IPS-18a (cell line): ENCODE results near the gene MYL4.
"Not testable (repeated sequence)": the region's sequence is repeated elsewhere in the genome, so short reads cannot be mapped to it uniquely, and the experiment has no call there.

Experiments used
- H3K27ac ChIP-seq: one replicate; pipeline ENCODE4 v1.5.1; 2013; ENCODE audit warnings: low read length
- H3K27me3 ChIP-seq: one replicate; pipeline ENCODE4 v1.6.1; 2013; ENCODE audit warnings: mild to moderate bottlenecking, low read length; ENCODE audit not compliant: control insufficient read depth, insufficient read depth
- H3K36me3 ChIP-seq: one replicate; pipeline ENCODE4 v1.6.1; 2013; ENCODE audit warnings: low read depth, low read length; ENCODE audit not compliant: control insufficient read depth
- H3K4me1 ChIP-seq: one replicate; pipeline ENCODE4 v1.6.1; 2013; ENCODE audit warnings: low read depth, low read length; ENCODE audit not compliant: control insufficient read depth
- H3K4me3 ChIP-seq: one replicate; pipeline ENCODE4 v1.5.1; 2013; ENCODE audit warnings: low read length
- H3K9ac ChIP-seq: one replicate; pipeline ENCODE4 v1.6.1; 2013; ENCODE audit warnings: mild to moderate bottlenecking, low read length, moderate library complexity
- H3K9me3 ChIP-seq: one replicate; pipeline ENCODE4 v1.6.1; 2013; ENCODE audit warnings: low read depth, low read length; ENCODE audit not compliant: control insufficient read depth

MYL4 gene

GRCh38 chr17:47224077-47224476, 14.9 kb downstream of the MYL4 start:
- H3K9ac ChIP-seq, H3K27ac ChIP-seq, H3K9me3 ChIP-seq, H3K27me3 ChIP-seq, H3K36me3 ChIP-seq, H3K4me3 ChIP-seq: not testable (repeated sequence)
- H3K4me1 ChIP-seq: peaks cover 11% of the 10 kb centered on the region

GRCh38 chr17:47224966-47225365, 15.8 kb downstream of the MYL4 start:
- H3K4me3 ChIP-seq: no peak overlapping the region
- H3K4me1 ChIP-seq: peaks cover 11% of the 10 kb centered on the region
- no peak overlapping the region for H3K9ac ChIP-seq
- H3K9me3 ChIP-seq: no peaks in the 10 kb centered on the region
- H3K27me3 ChIP-seq: peaks cover under 1% of the 10 kb centered on the region
- H3K36me3 ChIP-seq: no peaks in the 10 kb centered on the region
- no peak overlapping the region for H3K27ac ChIP-seq

- no peak overlapping the region for H3K9ac ChIP-seq
- no peak overlapping the region for H3K27ac ChIP-seq
- H3K9me3 ChIP-seq: no peaks in the 10 kb centered on the region
- H3K36me3 ChIP-seq: no peaks in the 10 kb centered on the region
- no peak overlapping the region for H3K4me3 ChIP-seq
- peaks cover 9% of the 10 kb centered on the region for H3K4me1 ChIP-seq
- H3K27me3 ChIP-seq: peaks cover 5% of the 10 kb centered on the region
Measured at GRCh38 chr17:47225436-47225858, 16.3 kb downstream of the MYL4 start.

- Histone ChIP-seq H3K4me3 (no peak overlapping the region), H3K9ac (no peak overlapping the region), H3K9me3 (no peaks in the 10 kb centered on the region), H3K4me1 (peaks cover 2% of the 10 kb centered on the region), H3K36me3 (no peaks in the 10 kb centered on the region), H3K27ac (no peak overlapping the region), H3K27me3 (peaks cover 5% of the 10 kb centered on the region)
Measured at GRCh38 chr17:47225911-47226688, 17.0 kb downstream of the MYL4 start.

GRCh38 chr17:47227862-47228261, 18.7 kb downstream of the MYL4 start:
- Histone ChIP-seq H3K9me3 (no peaks in the 10 kb centered on the region), H3K27ac (no peak overlapping the region), H3K27me3 (peaks cover 5% of the 10 kb centered on the region), H3K36me3 (no peaks in the 10 kb centered on the region), H3K4me3 (no peak overlapping the region), H3K4me1 (no peaks in the 10 kb centered on the region), H3K9ac (no peak overlapping the region)

GRCh38 chr17:47229535-47230443, 20.6 kb downstream of the MYL4 start:
- no peak overlapping the region for H3K4me3 ChIP-seq
- H3K9ac ChIP-seq: no peak overlapping the region
- H3K36me3 ChIP-seq: no peaks in the 10 kb centered on the region

GRCh38 chr17:47230864-47231263, 21.7 kb downstream of the MYL4 start:
- Histone ChIP-seq H3K4me1 (no peaks in the 10 kb centered on the region), H3K36me3 (no peaks in the 10 kb centered on the region), H3K4me3 (no peak overlapping the region), H3K9ac (no peak overlapping the region), H3K27ac (no peak overlapping the region), H3K27me3 (peaks cover 5% of the 10 kb centered on the region), H3K9me3 (no peaks in the 10 kb centered on the region)

More at GRCh38 chr17:47229535-47230443, 20.6 kb downstream of the MYL4 start:
- Histone ChIP-seq H3K27me3 (peaks cover 5% of the 10 kb centered on the region), H3K27ac (no peak overlapping the region), H3K9me3 (no peaks in the 10 kb centered on the region), H3K4me1 (no peaks in the 10 kb centered on the region)

GRCh38 chr17:47231334-47231733, 22.2 kb downstream of the MYL4 start:
- no peak overlapping the region for H3K4me3 ChIP-seq
- H3K9ac ChIP-seq: no peak overlapping the region
- no peaks in the 10 kb centered on the region for H3K4me1 ChIP-seq
- H3K9me3 ChIP-seq: no peaks in the 10 kb centered on the region
- H3K36me3 ChIP-seq: no peaks in the 10 kb centered on the region
- no peak overlapping the region for H3K27ac ChIP-seq
- H3K27me3 ChIP-seq: peaks cover 5% of the 10 kb centered on the region

- no peak overlapping the region for H3K27ac ChIP-seq
- H3K27me3 ChIP-seq: peaks cover 5% of the 10 kb centered on the region
- H3K4me3 ChIP-seq: no peak overlapping the region
- no peaks in the 10 kb centered on the region for H3K9me3 ChIP-seq
- no peaks in the 10 kb centered on the region for H3K36me3 ChIP-seq
- H3K4me1 ChIP-seq: no peaks in the 10 kb centered on the region
- no peak overlapping the region for H3K9ac ChIP-seq
Measured at GRCh38 chr17:47231866-47232265, 22.7 kb downstream of the MYL4 start.

GRCh38 chr17:47232465-47232864, 23.3 kb downstream of the MYL4 start:
- Histone ChIP-seq H3K4me1 (no peaks in the 10 kb centered on the region), H3K4me3 (no peak overlapping the region), H3K27ac (no peak overlapping the region), H3K9me3 (no peaks in the 10 kb centered on the region), H3K27me3 (peaks cover 5% of the 10 kb centered on the region), H3K36me3 (no peaks in the 10 kb centered on the region), H3K9ac (no peak overlapping the region)

GRCh38 chr17:47235506-47235905, 26.4 kb downstream of the MYL4 start:
- H3K27ac ChIP-seq: no peak overlapping the region
- H3K4me3 ChIP-seq: no peak overlapping the region
- H3K9ac ChIP-seq: no peak overlapping the region
- H3K27me3 ChIP-seq: no peaks in the 10 kb centered on the region
- H3K4me1 ChIP-seq: no peaks in the 10 kb centered on the region
- no peaks in the 10 kb centered on the region for H3K9me3 ChIP-seq
- no peaks in the 10 kb centered on the region for H3K36me3 ChIP-seq
